ENCODE data around the gene CDK14. TPM values are rescaled to one million over a fixed set of nuclear protein-coding genes. Genes with fewer than 3 reads are reported as not detected.

Gene CDK14
- polyA plus RNA-seq, 1 donor from 2014 or later = 25.1 TPM

DNA sequence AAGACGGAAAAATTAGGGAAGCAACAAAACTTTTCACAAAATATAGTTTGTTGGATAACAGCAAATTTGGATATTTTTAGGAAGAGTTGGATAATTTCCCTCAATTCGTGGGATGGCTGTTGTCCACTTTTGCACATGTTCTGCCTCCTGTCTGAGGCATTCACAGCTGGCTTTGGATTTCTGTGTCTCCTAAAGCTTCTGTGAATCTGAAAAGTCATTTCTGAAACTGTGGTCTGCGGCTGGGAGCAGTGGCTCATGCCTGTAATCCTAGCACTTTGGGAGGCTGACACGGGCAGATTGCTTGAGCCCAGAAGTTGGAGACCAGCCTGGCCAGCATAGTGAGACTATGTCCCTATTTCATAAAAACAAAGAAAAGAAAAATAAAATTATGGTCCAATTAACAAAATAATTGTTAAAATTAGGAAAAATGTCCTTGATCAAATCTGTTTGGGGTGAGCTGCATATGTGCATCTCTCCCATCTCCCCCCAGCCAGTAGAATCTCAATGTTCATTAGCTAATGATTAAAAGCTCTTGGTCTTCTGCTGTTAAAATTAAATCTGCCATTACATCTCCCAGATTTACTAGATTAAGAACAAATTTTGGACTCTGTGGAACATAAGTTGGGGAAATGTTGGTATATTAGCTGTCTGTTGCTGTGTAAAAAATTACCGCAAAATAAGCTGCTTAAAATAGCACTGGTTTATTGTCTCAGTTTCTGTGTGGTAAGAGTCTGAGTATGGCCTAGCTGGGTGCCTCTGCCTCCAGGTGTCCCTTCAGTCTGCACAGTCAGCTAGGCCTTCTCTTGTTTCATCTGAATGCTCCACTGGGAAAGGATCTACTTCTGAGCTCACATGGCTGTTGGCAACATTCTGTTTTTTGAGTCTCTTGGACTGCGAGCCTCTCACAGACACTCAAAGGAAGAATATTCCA, 336.1 kb downstream of the CDK14 start:
- H3K9ac ChIP-seq (ENCODE audit: low read length) = no peak overlapping the region
- no peak overlapping the region for H3K4me2 ChIP-seq (ENCODE audit: low read length)
- no peaks in the 10 kb centered on the region for H3K9me2 ChIP-seq (ENCODE audit: insufficient read depth, low read length)
- H3K4me3 ChIP-seq (ENCODE audit: low read length) = no peak overlapping the region
- H2AFZ ChIP-seq (ENCODE audit: low read depth, low read length) = no peak overlapping the region
- TF ChIP-seq, protein P1, sequence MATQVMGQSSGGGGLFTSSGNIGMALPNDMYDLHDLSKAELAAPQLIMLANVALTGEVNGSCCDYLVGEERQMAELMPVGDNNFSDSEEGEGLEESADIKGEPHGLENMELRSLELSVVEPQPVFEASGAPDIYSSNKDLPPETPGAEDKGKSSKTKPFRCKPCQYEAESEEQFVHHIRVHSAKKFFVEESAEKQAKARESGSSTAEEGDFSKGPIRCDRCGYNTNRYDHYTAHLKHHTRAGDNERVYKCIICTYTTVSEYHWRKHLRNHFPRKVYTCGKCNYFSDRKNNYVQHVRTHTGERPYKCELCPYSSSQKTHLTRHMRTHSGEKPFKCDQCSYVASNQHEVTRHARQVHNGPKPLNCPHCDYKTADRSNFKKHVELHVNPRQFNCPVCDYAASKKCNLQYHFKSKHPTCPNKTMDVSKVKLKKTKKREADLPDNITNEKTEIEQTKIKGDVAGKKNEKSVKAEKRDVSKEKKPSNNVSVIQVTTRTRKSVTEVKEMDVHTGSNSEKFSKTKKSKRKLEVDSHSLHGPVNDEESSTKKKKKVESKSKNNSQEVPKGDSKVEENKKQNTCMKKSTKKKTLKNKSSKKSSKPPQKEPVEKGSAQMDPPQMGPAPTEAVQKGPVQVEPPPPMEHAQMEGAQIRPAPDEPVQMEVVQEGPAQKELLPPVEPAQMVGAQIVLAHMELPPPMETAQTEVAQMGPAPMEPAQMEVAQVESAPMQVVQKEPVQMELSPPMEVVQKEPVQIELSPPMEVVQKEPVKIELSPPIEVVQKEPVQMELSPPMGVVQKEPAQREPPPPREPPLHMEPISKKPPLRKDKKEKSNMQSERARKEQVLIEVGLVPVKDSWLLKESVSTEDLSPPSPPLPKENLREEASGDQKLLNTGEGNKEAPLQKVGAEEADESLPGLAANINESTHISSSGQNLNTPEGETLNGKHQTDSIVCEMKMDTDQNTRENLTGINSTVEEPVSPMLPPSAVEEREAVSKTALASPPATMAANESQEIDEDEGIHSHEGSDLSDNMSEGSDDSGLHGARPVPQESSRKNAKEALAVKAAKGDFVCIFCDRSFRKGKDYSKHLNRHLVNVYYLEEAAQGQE (IDR thresholded peaks at IDR 0.05; ENCODE audit: borderline replicate concordance) = no peak
- no peak for TF ChIP-seq EZH2 (IDR thresholded peaks at IDR 0.05; ENCODE audit: borderline replicate concordance, insufficient read depth, low read length, poor library complexity, severe bottlenecking)
- no peak for TF ChIP-seq POLR2AphosphoS5 (IDR thresholded peaks at IDR 0.05)
- no peak for TF ChIP-seq RAD21 (conservative IDR thresholded peaks at IDR 0.05)
- no peak for TF ChIP-seq EP300 (conservative IDR thresholded peaks at IDR 0.05; ENCODE audit: poor library complexity, severe bottlenecking)
- no peak for TF ChIP-seq SMC3 (conservative IDR thresholded peaks at IDR 0.05; ENCODE audit: poor library complexity)
- TF ChIP-seq, protein P2, sequence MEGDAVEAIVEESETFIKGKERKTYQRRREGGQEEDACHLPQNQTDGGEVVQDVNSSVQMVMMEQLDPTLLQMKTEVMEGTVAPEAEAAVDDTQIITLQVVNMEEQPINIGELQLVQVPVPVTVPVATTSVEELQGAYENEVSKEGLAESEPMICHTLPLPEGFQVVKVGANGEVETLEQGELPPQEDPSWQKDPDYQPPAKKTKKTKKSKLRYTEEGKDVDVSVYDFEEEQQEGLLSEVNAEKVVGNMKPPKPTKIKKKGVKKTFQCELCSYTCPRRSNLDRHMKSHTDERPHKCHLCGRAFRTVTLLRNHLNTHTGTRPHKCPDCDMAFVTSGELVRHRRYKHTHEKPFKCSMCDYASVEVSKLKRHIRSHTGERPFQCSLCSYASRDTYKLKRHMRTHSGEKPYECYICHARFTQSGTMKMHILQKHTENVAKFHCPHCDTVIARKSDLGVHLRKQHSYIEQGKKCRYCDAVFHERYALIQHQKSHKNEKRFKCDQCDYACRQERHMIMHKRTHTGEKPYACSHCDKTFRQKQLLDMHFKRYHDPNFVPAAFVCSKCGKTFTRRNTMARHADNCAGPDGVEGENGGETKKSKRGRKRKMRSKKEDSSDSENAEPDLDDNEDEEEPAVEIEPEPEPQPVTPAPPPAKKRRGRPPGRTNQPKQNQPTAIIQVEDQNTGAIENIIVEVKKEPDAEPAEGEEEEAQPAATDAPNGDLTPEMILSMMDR (IDR thresholded peaks at IDR 0.05; ENCODE audit: poor library complexity, severe bottlenecking) = no peak
- H3K9me3 ChIP-seq (ENCODE audit: low read length) = no peaks in the 10 kb centered on the region
- no peaks in the 10 kb centered on the region for H4K20me1 ChIP-seq (ENCODE audit: insufficient read depth)
- no peaks in the 10 kb centered on the region for H3K27me3 ChIP-seq (ENCODE audit: insufficient read depth, low read depth, low read length)
- no peaks in the 10 kb centered on the region for H3F3A ChIP-seq (ENCODE audit: insufficient read depth, low read length, poor library complexity, severe bottlenecking)
- H3K36me3 ChIP-seq (ENCODE audit: insufficient read depth, low read length) = no peaks in the 10 kb centered on the region
- H3K27ac ChIP-seq (ENCODE audit: low read length) = no peak overlapping the region
- H3K79me2 ChIP-seq (replicated peaks; ENCODE audit: insufficient read depth, low read length) = no peaks in the 10 kb centered on the region

DNA sequence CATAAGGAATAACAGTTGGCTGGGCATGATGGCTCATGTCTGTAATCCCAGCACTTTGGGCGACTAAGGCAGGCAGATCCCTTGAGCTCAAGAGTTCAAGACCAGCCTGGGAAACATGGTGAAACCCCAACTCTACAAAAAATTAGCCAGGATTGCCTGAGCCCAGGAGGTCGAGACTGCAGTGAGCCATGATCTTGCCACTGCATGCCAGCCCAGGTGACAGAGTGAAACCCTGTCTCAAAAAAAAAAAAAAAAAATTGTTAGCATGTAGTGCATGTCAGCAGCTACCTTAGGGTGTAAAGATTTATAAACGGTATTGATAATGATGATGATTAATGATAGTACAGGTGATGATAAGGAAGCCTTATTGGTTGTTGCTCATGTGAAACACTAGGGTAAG, 336.9 kb downstream of the CDK14 start:
- H4K20me1 ChIP-seq (ENCODE audit: insufficient read depth) = no peaks in the 10 kb centered on the region
- H3K27ac ChIP-seq (ENCODE audit: low read length) = no peak overlapping the region

More for the DNA sequence above, 336.9 kb downstream of the CDK14 start:
- H3K9ac ChIP-seq (ENCODE audit: low read length) = no peak overlapping the region
- no peaks in the 10 kb centered on the region for H3K36me3 ChIP-seq (ENCODE audit: insufficient read depth, low read length)
- no peak overlapping the region for H2AFZ ChIP-seq (ENCODE audit: low read depth, low read length)
- no peak overlapping the region for H3K4me2 ChIP-seq (ENCODE audit: low read length)
- no peaks in the 10 kb centered on the region for H3K9me2 ChIP-seq (ENCODE audit: insufficient read depth, low read length)
- H3F3A ChIP-seq (ENCODE audit: insufficient read depth, low read length, poor library complexity, severe bottlenecking) = no peaks in the 10 kb centered on the region
- H3K9me3 ChIP-seq (ENCODE audit: low read length) = no peaks in the 10 kb centered on the region
- no peak overlapping the region for H3K4me3 ChIP-seq (ENCODE audit: low read length)
- no peaks in the 10 kb centered on the region for H3K27me3 ChIP-seq (ENCODE audit: insufficient read depth, low read depth, low read length)
- H3K79me2 ChIP-seq (replicated peaks; ENCODE audit: insufficient read depth, low read length) = no peaks in the 10 kb centered on the region
- TF ChIP-seq TAF1 (IDR thresholded peaks at IDR 0.05; ENCODE audit: low read depth) = no peak
- TF ChIP-seq SMC3 (conservative IDR thresholded peaks at IDR 0.05; ENCODE audit: poor library complexity) = no peak
